LoVo (cell line): ENCODE results near the gene C4orf50.

Experiments
- DNase-seq: peaks from one replicate; pipeline ENCODE4 v3.0.0-alpha.2; 2016; ENCODE audit warnings: low spot score

C4orf50 gene

GRCh38 chr4:5992828-5993321 lies 25.4 kb downstream of the C4orf50 start:
- no peak for DNase-seq

- no peak for DNase-seq
Measured at GRCh38 chr4:5992171-5992827, 25.9 kb downstream of the C4orf50 start.

GRCh38 chr4:5991405-5991804 lies 26.8 kb downstream of the C4orf50 start:
- no peak for DNase-seq

GRCh38 chr4:5990446-5991160 lies 27.6 kb downstream of the C4orf50 start:
- DNase-seq = no peak

GRCh38 chr4:5989236-5990225 lies 28.7 kb downstream of the C4orf50 start:
- DNase-seq = no peak

- DNase-seq = no peak
Measured at GRCh38 chr4:5988086-5988845, 30.0 kb downstream of the C4orf50 start.

GRCh38 chr4:5984843-5985242 lies 33.4 kb downstream of the C4orf50 start:
- no peak for DNase-seq

- no peak for DNase-seq
Measured at GRCh38 chr4:5982156-5982973, 35.9 kb downstream of the C4orf50 start.

- DNase-seq = no peak
Measured at GRCh38 chr4:5980436-5981155, 37.6 kb downstream of the C4orf50 start.

- DNase-seq = no peak
Measured at GRCh38 chr4:5979981-5980380, 38.2 kb downstream of the C4orf50 start.

- DNase-seq = no peak
Measured at GRCh38 chr4:5976921-5977320, 41.3 kb downstream of the C4orf50 start.

GRCh38 chr4:5976431-5976830 lies 41.8 kb downstream of the C4orf50 start:
- no peak for DNase-seq

- DNase-seq = no peak
Measured at GRCh38 chr4:5974321-5974720, 43.9 kb downstream of the C4orf50 start.

GRCh38 chr4:5973486-5974220 lies 44.6 kb downstream of the C4orf50 start:
- DNase-seq = no peak

- no peak for DNase-seq
Measured at GRCh38 chr4:5973033-5973432, 45.2 kb downstream of the C4orf50 start.

GRCh38 chr4:5972571-5972970 lies 45.7 kb downstream of the C4orf50 start:
- DNase-seq = no peak

GRCh38 chr4:5971078-5971450 lies 47.2 kb downstream of the C4orf50 start:
- DNase-seq = no peak

- DNase-seq = no peak
Measured at GRCh38 chr4:5970381-5971077, 47.7 kb downstream of the C4orf50 start.

GRCh38 chr4:5969777-5970176 lies 48.5 kb downstream of the C4orf50 start:
- DNase-seq = no peak
